Neural cell (in vitro differentiated cells): ENCODE measurements around the gene NSMF. TPM values are rescaled to one million over a fixed set of nuclear protein-coding genes. Genes with fewer than 3 reads are reported as not detected.

Experiments used
- H2AFZ ChIP-seq: fragments of 200-600, 300-800 bp; sonication (generic), shearing (Covaris generic); 2 replicates; pipeline ENCODE4 v1.6.0; 2014; ENCODE audit warnings: low read depth, mild to moderate bottlenecking, antibody characterized with exemption, low read length, moderate library complexity
- H3F3A ChIP-seq: fragments of 200-600 bp; shearing (Covaris generic); 2 replicates; pipeline ENCODE4 v1.6.1; 2016; ENCODE audit warnings: mild to moderate bottlenecking, moderate library complexity, mixed read lengths, antibody characterized with exemption, low read length; ENCODE audit not compliant: insufficient read depth, poor library complexity, severe bottlenecking
- H3K27ac ChIP-seq: fragments of 200-600, 300-800 bp; sonication (generic), shearing (Covaris generic); 2 replicates; pipeline ENCODE4 v1.5.1; 2014; ENCODE audit warnings: mild to moderate bottlenecking, low read length, moderate library complexity
- H3K27me3 ChIP-seq: fragments of 300-800, 200-600 bp; sonication (generic), shearing (Covaris generic); 2 replicates; pipeline ENCODE4 v1.6.0; 2014; ENCODE audit warnings: mild to moderate bottlenecking, low read depth, low read length, moderate library complexity; ENCODE audit not compliant: insufficient read depth
- H3K36me3 ChIP-seq: fragments of 300-800, 200-600 bp; sonication (generic), shearing (Covaris generic); 2 replicates; pipeline ENCODE4 v1.5.1; 2014; ENCODE audit warnings: mild to moderate bottlenecking, antibody characterized with exemption, low read length, moderate library complexity; ENCODE audit not compliant: insufficient read depth
- H3K4me2 ChIP-seq: fragments of 300-800, 200-600 bp; sonication (generic), shearing (Covaris generic); 2 replicates; pipeline ENCODE4 v1.6.0; 2014; ENCODE audit warnings: mild to moderate bottlenecking, low read length
- H3K4me3 ChIP-seq: fragments of 300-800, 200-600 bp; sonication (generic), shearing (Covaris generic); 2 replicates; pipeline ENCODE4 v1.5.1; 2014; ENCODE audit warnings: mild to moderate bottlenecking, low read length, moderate library complexity
- H3K79me2 ChIP-seq: fragments of 200-600 bp; shearing (Covaris generic); replicated peaks from 2 replicates; pipeline ENCODE4 v1.6.0; 2014; ENCODE audit warnings: mild to moderate bottlenecking, low read length, moderate library complexity; ENCODE audit not compliant: insufficient read depth
- H3K9ac ChIP-seq: fragments of 300-800, 200-600 bp; sonication (generic), shearing (Covaris generic); 2 replicates; pipeline ENCODE4 v1.6.1; 2016; ENCODE audit warnings: mild to moderate bottlenecking, low read length, mixed read lengths
- H3K9me2 ChIP-seq: fragments of 200-600 bp; shearing (Covaris generic); 2 replicates; pipeline ENCODE4 v1.6.1; 2016; ENCODE audit warnings: mild to moderate bottlenecking, low read length, mixed read lengths; ENCODE audit not compliant: insufficient read depth
- H3K9me3 ChIP-seq: fragments of 200-600, 300-800 bp; sonication (generic), shearing (Covaris generic); 2 replicates; pipeline ENCODE4 v1.6.1; 2016; ENCODE audit warnings: mild to moderate bottlenecking, mixed run types, low read length, moderate library complexity, mixed read lengths
- H4K20me1 ChIP-seq: fragments of 200-600 bp; shearing (Covaris generic); 2 replicates; pipeline ENCODE4 v1.6.1; 2016; ENCODE audit warnings: mild to moderate bottlenecking, mixed run types; ENCODE audit not compliant: insufficient read depth
- EP300 ChIP-seq: fragments of 450-650 bp; conservative IDR thresholded peaks from 2 replicates; pipeline ENCODE4 v1.6.1; 2014; ENCODE audit warnings: antibody characterized with exemption, mild to moderate bottlenecking, moderate library complexity; ENCODE audit not compliant: poor library complexity, severe bottlenecking
- EZH2 ChIP-seq: fragments of 200-600, 300-800 bp; shearing (Covaris generic), sonication (generic); IDR thresholded peaks from 2 replicates; pipeline ENCODE4 v1.6.1; 2014; ENCODE audit warnings: antibody characterized with exemption, low read length, borderline replicate concordance, mild to moderate bottlenecking; ENCODE audit not compliant: insufficient read depth, poor library complexity, severe bottlenecking
- MXI1 ChIP-seq: fragments of 450-650 bp; conservative IDR thresholded peaks from 2 replicates; pipeline ENCODE4 v1.6.1; 2014; ENCODE audit warnings: antibody characterized with exemption, mild to moderate bottlenecking; ENCODE audit not compliant: poor library complexity, severe bottlenecking
- POLR2AphosphoS5 ChIP-seq: IDR thresholded peaks from 2 replicates; pipeline ENCODE4 v1.6.1; 2012
- RAD21 ChIP-seq: fragments of 450-650 bp; conservative IDR thresholded peaks from 2 replicates; pipeline ENCODE4 v1.6.1; 2014; ENCODE audit warnings: antibody characterized with exemption, mild to moderate bottlenecking, moderate library complexity
- SMC3 ChIP-seq: fragments of 450-650 bp; conservative IDR thresholded peaks from 2 replicates; pipeline ENCODE4 v1.6.1; 2014; ENCODE audit warnings: antibody characterized with exemption, mild to moderate bottlenecking, moderate library complexity; ENCODE audit not compliant: poor library complexity
- TAF1 ChIP-seq: IDR thresholded peaks from 2 replicates; pipeline ENCODE4 v1.6.1; 2012; ENCODE audit warnings: low read depth
- polyA plus RNA-seq: library from polyadenylated mRNA; depleted of rRNA; stranded (reverse); fragments of >200 nt; gene quantifications from 2 replicates; pipeline ENCODE4 v1.2.3, GENCODE V29; 2014
- TF ChIP-seq, protein P1 (sequence below): IDR thresholded peaks from 2 replicates; pipeline ENCODE4 v1.6.1; 2012; ENCODE audit warnings: borderline replicate concordance
- TF ChIP-seq, protein P2 (sequence below): fragments of 450-650 bp; IDR thresholded peaks from 2 replicates; pipeline ENCODE4 v1.5.1; 2014; ENCODE audit warnings: antibody characterized with exemption, mild to moderate bottlenecking, moderate library complexity; ENCODE audit not compliant: poor library complexity, severe bottlenecking

The NSMF gene
- polyA plus RNA-seq, 1 donor from 2014 or later: 51.2 TPM

GRCh38 chr9:137501457-137501856, 42.3 kb upstream of the NSMF start:
- H3K27me3 ChIP-seq: no peaks in the 10 kb centered on the region
- H3F3A ChIP-seq: no peaks in the 10 kb centered on the region
- H3K4me3 ChIP-seq: no peak overlapping the region
- no peak overlapping the region for H3K4me2 ChIP-seq
- H4K20me1 ChIP-seq: no peaks in the 10 kb centered on the region
- H3K9ac ChIP-seq: no peak overlapping the region
- H3K27ac ChIP-seq: no peak overlapping the region
- H3K36me3 ChIP-seq: no peaks in the 10 kb centered on the region
- H2AFZ ChIP-seq: no peak overlapping the region
- no peak for TF ChIP-seq EP300
- TF ChIP-seq SMC3: no peak
- TF ChIP-seq, protein P1, sequence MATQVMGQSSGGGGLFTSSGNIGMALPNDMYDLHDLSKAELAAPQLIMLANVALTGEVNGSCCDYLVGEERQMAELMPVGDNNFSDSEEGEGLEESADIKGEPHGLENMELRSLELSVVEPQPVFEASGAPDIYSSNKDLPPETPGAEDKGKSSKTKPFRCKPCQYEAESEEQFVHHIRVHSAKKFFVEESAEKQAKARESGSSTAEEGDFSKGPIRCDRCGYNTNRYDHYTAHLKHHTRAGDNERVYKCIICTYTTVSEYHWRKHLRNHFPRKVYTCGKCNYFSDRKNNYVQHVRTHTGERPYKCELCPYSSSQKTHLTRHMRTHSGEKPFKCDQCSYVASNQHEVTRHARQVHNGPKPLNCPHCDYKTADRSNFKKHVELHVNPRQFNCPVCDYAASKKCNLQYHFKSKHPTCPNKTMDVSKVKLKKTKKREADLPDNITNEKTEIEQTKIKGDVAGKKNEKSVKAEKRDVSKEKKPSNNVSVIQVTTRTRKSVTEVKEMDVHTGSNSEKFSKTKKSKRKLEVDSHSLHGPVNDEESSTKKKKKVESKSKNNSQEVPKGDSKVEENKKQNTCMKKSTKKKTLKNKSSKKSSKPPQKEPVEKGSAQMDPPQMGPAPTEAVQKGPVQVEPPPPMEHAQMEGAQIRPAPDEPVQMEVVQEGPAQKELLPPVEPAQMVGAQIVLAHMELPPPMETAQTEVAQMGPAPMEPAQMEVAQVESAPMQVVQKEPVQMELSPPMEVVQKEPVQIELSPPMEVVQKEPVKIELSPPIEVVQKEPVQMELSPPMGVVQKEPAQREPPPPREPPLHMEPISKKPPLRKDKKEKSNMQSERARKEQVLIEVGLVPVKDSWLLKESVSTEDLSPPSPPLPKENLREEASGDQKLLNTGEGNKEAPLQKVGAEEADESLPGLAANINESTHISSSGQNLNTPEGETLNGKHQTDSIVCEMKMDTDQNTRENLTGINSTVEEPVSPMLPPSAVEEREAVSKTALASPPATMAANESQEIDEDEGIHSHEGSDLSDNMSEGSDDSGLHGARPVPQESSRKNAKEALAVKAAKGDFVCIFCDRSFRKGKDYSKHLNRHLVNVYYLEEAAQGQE: no peak
- TF ChIP-seq RAD21: no peak
- TF ChIP-seq POLR2AphosphoS5: no peak
- TF ChIP-seq EZH2: no peak
- TF ChIP-seq, protein P2, sequence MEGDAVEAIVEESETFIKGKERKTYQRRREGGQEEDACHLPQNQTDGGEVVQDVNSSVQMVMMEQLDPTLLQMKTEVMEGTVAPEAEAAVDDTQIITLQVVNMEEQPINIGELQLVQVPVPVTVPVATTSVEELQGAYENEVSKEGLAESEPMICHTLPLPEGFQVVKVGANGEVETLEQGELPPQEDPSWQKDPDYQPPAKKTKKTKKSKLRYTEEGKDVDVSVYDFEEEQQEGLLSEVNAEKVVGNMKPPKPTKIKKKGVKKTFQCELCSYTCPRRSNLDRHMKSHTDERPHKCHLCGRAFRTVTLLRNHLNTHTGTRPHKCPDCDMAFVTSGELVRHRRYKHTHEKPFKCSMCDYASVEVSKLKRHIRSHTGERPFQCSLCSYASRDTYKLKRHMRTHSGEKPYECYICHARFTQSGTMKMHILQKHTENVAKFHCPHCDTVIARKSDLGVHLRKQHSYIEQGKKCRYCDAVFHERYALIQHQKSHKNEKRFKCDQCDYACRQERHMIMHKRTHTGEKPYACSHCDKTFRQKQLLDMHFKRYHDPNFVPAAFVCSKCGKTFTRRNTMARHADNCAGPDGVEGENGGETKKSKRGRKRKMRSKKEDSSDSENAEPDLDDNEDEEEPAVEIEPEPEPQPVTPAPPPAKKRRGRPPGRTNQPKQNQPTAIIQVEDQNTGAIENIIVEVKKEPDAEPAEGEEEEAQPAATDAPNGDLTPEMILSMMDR: no peak
- no peak for TF ChIP-seq MXI1
- TF ChIP-seq TAF1: no peak
- H3K9me2 ChIP-seq: no peaks in the 10 kb centered on the region
- H3K79me2 ChIP-seq: no peaks in the 10 kb centered on the region
- H3K9me3 ChIP-seq: no peaks in the 10 kb centered on the region

DNA sequence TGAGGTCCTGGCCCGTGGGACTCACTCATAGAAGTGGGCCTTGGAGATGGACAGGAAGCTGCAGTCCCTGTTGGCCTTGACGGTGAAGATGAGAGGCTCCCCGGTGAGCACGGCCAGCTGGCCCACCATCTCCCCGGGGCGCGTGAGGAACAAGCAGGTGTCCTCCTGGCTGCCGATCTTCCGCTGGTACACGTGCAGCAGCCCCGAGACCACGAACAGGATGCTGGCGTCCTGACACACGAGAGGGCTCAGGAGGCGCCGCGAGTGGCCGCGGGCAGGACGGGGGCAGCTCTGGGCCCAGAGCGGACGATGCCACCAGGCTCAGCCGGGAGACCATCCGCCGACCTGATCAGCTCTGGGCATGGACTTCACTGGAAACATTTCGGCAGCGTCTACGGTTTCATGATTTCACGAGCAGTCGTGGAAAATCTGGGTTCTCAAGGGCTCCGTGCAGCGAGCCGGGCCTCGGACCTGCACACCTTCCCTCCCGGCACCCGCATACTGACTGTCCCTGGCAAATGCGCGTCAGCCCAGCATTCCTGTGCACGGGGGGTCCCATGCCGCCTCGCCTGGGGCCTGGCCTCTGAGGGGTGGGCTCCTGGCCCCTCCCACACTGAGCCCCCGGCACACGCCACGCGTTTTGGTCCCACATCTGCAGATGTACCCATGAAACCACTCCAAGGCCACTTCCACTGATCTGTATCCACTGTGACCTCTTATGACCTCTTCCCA, 41.7 kb upstream of the NSMF start:
- H3K9me3 ChIP-seq: no peaks in the 10 kb centered on the region
- no peak overlapping the region for H3K4me2 ChIP-seq
- no peaks in the 10 kb centered on the region for H4K20me1 ChIP-seq
- no peaks in the 10 kb centered on the region for H3K36me3 ChIP-seq
- H3F3A ChIP-seq: no peaks in the 10 kb centered on the region
- no peak overlapping the region for H2AFZ ChIP-seq
- no peaks in the 10 kb centered on the region for H3K27me3 ChIP-seq
- H3K4me3 ChIP-seq: no peak overlapping the region
- no peak overlapping the region for H3K27ac ChIP-seq
- H3K9ac ChIP-seq: no peak overlapping the region
- H3K79me2 ChIP-seq: no peaks in the 10 kb centered on the region
- no peak for TF ChIP-seq EZH2
- no peak for TF ChIP-seq POLR2AphosphoS5
- no peak for TF ChIP-seq RAD21
- no peak for TF ChIP-seq MXI1
- no peak for TF ChIP-seq SMC3
- TF ChIP-seq, protein P1: no peak
- TF ChIP-seq EP300: no peak
- TF ChIP-seq, protein P2: no peak
- TF ChIP-seq TAF1: no peak
- H3K9me2 ChIP-seq: no peaks in the 10 kb centered on the region
